K562 (cell line): ENCODE data around the gene DOCK6. TPM values are rescaled to one million over a fixed set of nuclear protein-coding genes. Genes with fewer than 3 reads are reported as not detected.

Experiments used
- ATAC-seq: fragments of 200-7000 bp; cut with Tn5 transposase; 3 replicates; pipeline ENCODE4 v1.9.1; 2020; ENCODE audit warnings: moderate library complexity
- BruUV-seq: library from RNA; stranded (reverse); fragments of 400-500 nt; replicated peaks from 2 replicates; lab custom pipeline; 2021; lab: Mats Ljungman, UMichigan
- CTCF ChIA-PET: fragments of 300-600 bp; formaldehyde crosslinking; extraction: SDS; loops from one replicate; lab custom pipeline; 2021; ENCODE audit warnings: low intra/inter-chr PET ratio; lab: Yijun Ruan, JAX
- POLR2A ChIA-PET: fragments of 300-600, 350-650 bp; sonication (Branson Sonifier 250); formaldehyde crosslinking; extraction: SDS; loops from one replicate; lab custom pipeline; 2021; ENCODE audit warnings: antibody characterized with exemption, inconsistent platforms; lab: Yijun Ruan, JAX
- DNase-seq, 4 experiments: peaks; one replicate each; pipeline versions ENCODE4 v3.0.0 to v3.0.0-alpha.2; 2011 to 2018; ENCODE audit warnings: low spot score in 3 of 4, mixed read lengths in 3 of 4; ENCODE audit errors: extremely low read depth in 1 of 4
- FAIRE-seq: peaks from 2 replicates; lab custom pipeline; 2011; peaks lifted over from hg19 to GRCh38; lab: Jason Lieb, UNC
- H2AFZ ChIP-seq: 2 replicates; pipeline ENCODE4 v1.6.0; 2011; ENCODE audit warnings: low read depth, low read length, control low read depth, inconsistent platforms
- H3K27ac ChIP-seq: fragments of 200-600 bp; 3 replicates; pipeline ENCODE4 v1.8.0; 2011; ENCODE audit warnings: low read depth, mild to moderate bottlenecking, control low read depth, inconsistent platforms, low read length, moderate library complexity, mixed read lengths; ENCODE audit errors: extremely low read depth
- H3K27me3 ChIP-seq, 2 experiments: fragments of 300-600 bp in 1 of 2; 2 replicates in 1 of 2; 3 replicates in 1 of 2; pipeline versions ENCODE4 v1.6.0 to v1.8.0; 2011; ENCODE audit warnings: inconsistent platforms in 2 of 2, low read length in 2 of 2, mild to moderate bottlenecking in 1 of 2, mixed read lengths in 1 of 2, moderate library complexity in 1 of 2; ENCODE audit not compliant: control insufficient read depth in 2 of 2, insufficient read depth in 2 of 2
- H3K36me3 ChIP-seq: fragments of 300-600 bp; 3 replicates; pipeline ENCODE4 v1.8.0; 2011; ENCODE audit warnings: mild to moderate bottlenecking, low read length, inconsistent platforms; ENCODE audit not compliant: control insufficient read depth, insufficient read depth
- H3K4me1 ChIP-seq, 2 experiments: fragments of 200-600 bp in 1 of 2; replicated peaks in 1 of 2; 2 replicates in 1 of 2; 3 replicates in 1 of 2; pipeline versions ENCODE4 v1.5.1 to v1.8.0; 2011; ENCODE audit warnings: inconsistent platforms in 2 of 2, low read length in 2 of 2, mild to moderate bottlenecking in 1 of 2, mixed read lengths in 1 of 2, moderate library complexity in 1 of 2; ENCODE audit not compliant: control insufficient read depth in 2 of 2, insufficient read depth in 2 of 2
- H3K4me2 ChIP-seq: 2 replicates; pipeline ENCODE4 v1.6.1; 2011; ENCODE audit warnings: low read length, control low read depth, inconsistent platforms, mixed read lengths; ENCODE audit not compliant: insufficient read depth
- H3K4me3 ChIP-seq: fragments of 200-600 bp; sonication (generic), shearing (Covaris generic); 2 replicates; pipeline ENCODE4 v1.5.1; 2016; ENCODE audit warnings: control low read depth, inconsistent platforms
- H3K79me2 ChIP-seq: fragments of 200-600 bp; 3 replicates; pipeline ENCODE4 v1.8.0; 2011; ENCODE audit warnings: low read length, inconsistent platforms; ENCODE audit not compliant: control insufficient read depth, insufficient read depth
- H3K9ac ChIP-seq, 2 experiments: 2 replicates each; pipeline versions ENCODE4 v1.6.0 to v1.6.1; 2011; ENCODE audit warnings: low read depth in 2 of 2, low read length in 2 of 2, control low read depth in 1 of 2, inconsistent platforms in 1 of 2, mild to moderate bottlenecking in 1 of 2, mixed read lengths in 1 of 2; ENCODE audit not compliant: insufficient read depth in 1 of 2
- H3K9me1 ChIP-seq: one replicate; pipeline ENCODE4 v1.6.0; 2011; ENCODE audit warnings: inconsistent platforms, mild to moderate bottlenecking, low read length, moderate library complexity; ENCODE audit not compliant: control insufficient read depth, insufficient read depth
- H3K9me3 ChIP-seq: replicated peaks from 2 replicates; pipeline ENCODE4 v1.5.1; 2011; ENCODE audit warnings: low read depth, low read length, inconsistent platforms; ENCODE audit not compliant: control insufficient read depth, insufficient read depth
- H4K20me1 ChIP-seq: replicated peaks from 2 replicates; pipeline ENCODE4 v1.6.1; 2011; ENCODE audit warnings: low read length, inconsistent platforms, mixed read lengths; ENCODE audit not compliant: control insufficient read depth, insufficient read depth
- RBM15 ChIP-seq: fragments of 200-400 bp; formaldehyde crosslinking; IDR thresholded peaks from 2 replicates; pipeline ENCODE4 v1.6.1; 2018; ENCODE audit warnings: mild to moderate bottlenecking, low read length, moderate library complexity; ENCODE audit not compliant: insufficient read depth
- ZNF133 ChIP-seq: fragments of 250-450 bp; sonication (Bioruptor Pico); IDR thresholded peaks from 2 replicates; pipeline ENCODE4 v1.4.0; 2020; ENCODE audit warnings: mild to moderate bottlenecking
- ZNF263 ChIP-seq: sonication (generic); formaldehyde crosslinking; IDR thresholded peaks from 2 replicates; pipeline ENCODE4 v1.8.0; 2022; ENCODE audit warnings: mild to moderate bottlenecking, missing genetic modification reagents, borderline replicate concordance
- WGBS: fragments of 100-300 bp; shearing (Covaris generic); methylation state at CpG from one replicate; pipeline ENCODE4 v1.1.6; 2016; ENCODE audit warnings: low coverage, mixed read lengths; ENCODE audit not compliant: insufficient coverage; ENCODE audit errors: missing lambda C conversion rate; 5-methylcytosine and 5-hydroxymethylcytosine counted together
- in situ Hi-C: fragments of 300-500 bp; cut with MboI; formaldehyde crosslinking; loops from 4 replicates; pipeline ENCODE4 v1.15.0; 2018; ENCODE audit warnings: inconsistent platforms, mixed read lengths
- intact Hi-C: fragments of 100-400 bp; cut with micrococcal nuclease; formaldehyde crosslinking; loops from 2 replicates; pipeline ENCODE4 v1.14.2; 2022
- polyA plus RNA-seq, 8 experiments: library from polyadenylated mRNA; depleted of rRNA in 4 of 8; stranded (reverse) in 5 of 8; unstranded in 3 of 8; fragments of >200 nt; fragmentation: Nextera tagmentation in 2 of 8; fragmentation: Illumina TruSeq in 1 of 8; extraction: Ambion mirVana in 2 of 8; extraction: Trizol in 1 of 8; gene quantifications; 2 replicates each; pipeline versions ENCODE4 v1.2.1 to v1.2.3, GENCODE V29; 2011 to 2014; ENCODE audit warnings: inconsistent platforms in 1 of 8, missing spikeins in 1 of 8
- total RNA-seq, 7 experiments: library from RNA; depleted of rRNA in 6 of 7; stranded (reverse); fragments of >200 nt in 6 of 7; fragmentation: Illumina TruSeq in 2 of 7; extraction: Trizol in 2 of 7; gene quantifications; 2 replicates each; pipeline versions ENCODE4 v1.2.1 to v1.2.3, GENCODE V29; 2011 to 2021; ENCODE audit warnings: low replicate concordance in 1 of 7
- TF ChIP-seq, protein P1 (sequence below): fragments of 450-650 bp; IDR thresholded peaks from 2 replicates; pipeline ENCODE4 v1.6.1; 2016; ENCODE audit warnings: borderline replicate concordance
- TF ChIP-seq, protein P2 (sequence below): fragments of 450-650 bp; formaldehyde crosslinking; IDR thresholded peaks from 2 replicates; pipeline ENCODE4 v1.4.0; 2022; ENCODE audit warnings: missing genetic modification characterization

DOCK6 gene
- total and polyA plus RNA-seq, 9 of the 15 experiments (the other 6 are each of a cell fraction or from before 2014, with no cell fraction given): 0.35 to 19.3 (median 3.8) TPM

DNA sequence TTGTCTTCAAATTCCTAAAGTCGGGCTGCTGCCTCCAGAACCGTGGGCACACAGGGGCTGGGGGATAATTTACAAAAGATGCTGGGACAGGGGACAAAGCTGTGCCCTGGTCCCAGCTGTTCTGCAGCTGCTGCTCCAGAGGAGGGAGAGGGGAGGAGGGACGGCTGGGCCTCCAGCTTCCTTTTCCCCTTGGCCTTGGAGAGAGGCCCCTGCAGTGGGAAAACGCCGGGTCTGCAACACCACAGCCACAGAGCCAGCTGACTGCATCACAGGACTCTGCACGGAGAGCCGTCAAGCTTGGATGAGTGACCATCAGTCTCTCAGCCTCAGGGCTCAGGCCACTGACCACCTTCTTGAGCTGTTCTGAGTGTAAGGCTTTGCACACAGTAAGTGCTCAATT is 6.1 kb downstream of the DOCK6 start:
- Histone ChIP-seq H3K36me3 (peaks cover 4% of the 10 kb centered on the region; the same call in 2 of the 3 replicates), H3K4me2 (no peak overlapping the region), H3K27ac (no peak overlapping the region), H4K20me1 (0 out of 2 replicates have a peak, but pooled peaks cover 8% of the 10 kb centered on the region), H3K27me3 (no peaks in the 10 kb centered on the region), H3K4me3 (no peak overlapping the region), H3K79me2 (no peaks in the 10 kb centered on the region), H3K9me3 (no peaks in the 10 kb centered on the region), H2AFZ (no peak overlapping the region), H3K9ac (peak overlapping the region in 1 of 2 experiments; percentile 64; a peak in 1 of 4 replicates), H3K9me1 (no peaks in the 10 kb centered on the region), H3K4me1 (peaks cover 0 to 3% of the 10 kb centered on the region in 2 experiments; a peak in 2 of 5 replicates)
- BruUV-seq: no TSS peak
- in situ Hi-C loops (no loop called here), intact Hi-C loops (no loop called here)
- TF ChIP-seq ZNF263 (CRISPR knock-in tag) (peak; percentile 54; the same call in 1 of the 2 replicates), RBM15 (no peak), ZNF133 (CRISPR knock-in tag) (no peak)
- TF ChIP-seq, protein P1, sequence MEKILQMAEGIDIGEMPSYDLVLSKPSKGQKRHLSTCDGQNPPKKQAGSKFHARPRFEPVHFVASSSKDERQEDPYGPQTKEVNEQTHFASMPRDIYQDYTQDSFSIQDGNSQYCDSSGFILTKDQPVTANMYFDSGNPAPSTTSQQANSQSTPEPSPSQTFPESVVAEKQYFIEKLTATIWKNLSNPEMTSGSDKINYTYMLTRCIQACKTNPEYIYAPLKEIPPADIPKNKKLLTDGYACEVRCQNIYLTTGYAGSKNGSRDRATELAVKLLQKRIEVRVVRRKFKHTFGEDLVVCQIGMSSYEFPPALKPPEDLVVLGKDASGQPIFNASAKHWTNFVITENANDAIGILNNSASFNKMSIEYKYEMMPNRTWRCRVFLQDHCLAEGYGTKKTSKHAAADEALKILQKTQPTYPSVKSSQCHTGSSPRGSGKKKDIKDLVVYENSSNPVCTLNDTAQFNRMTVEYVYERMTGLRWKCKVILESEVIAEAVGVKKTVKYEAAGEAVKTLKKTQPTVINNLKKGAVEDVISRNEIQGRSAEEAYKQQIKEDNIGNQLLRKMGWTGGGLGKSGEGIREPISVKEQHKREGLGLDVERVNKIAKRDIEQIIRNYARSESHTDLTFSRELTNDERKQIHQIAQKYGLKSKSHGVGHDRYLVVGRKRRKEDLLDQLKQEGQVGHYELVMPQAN: no peak
- TF ChIP-seq, protein P2, sequence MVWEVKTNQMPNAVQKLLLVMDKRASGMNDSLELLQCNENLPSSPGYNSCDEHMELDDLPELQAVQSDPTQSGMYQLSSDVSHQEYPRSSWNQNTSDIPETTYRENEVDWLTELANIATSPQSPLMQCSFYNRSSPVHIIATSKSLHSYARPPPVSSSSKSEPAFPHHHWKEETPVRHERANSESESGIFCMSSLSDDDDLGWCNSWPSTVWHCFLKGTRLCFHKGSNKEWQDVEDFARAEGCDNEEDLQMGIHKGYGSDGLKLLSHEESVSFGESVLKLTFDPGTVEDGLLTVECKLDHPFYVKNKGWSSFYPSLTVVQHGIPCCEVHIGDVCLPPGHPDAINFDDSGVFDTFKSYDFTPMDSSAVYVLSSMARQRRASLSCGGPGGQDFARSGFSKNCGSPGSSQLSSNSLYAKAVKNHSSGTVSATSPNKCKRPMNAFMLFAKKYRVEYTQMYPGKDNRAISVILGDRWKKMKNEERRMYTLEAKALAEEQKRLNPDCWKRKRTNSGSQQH: no peak
- ATAC-seq: no peak; the same call in 2 of the 3 replicates
- FAIRE-seq: no peak
- DNase-seq: no peak
- ChIA-PET POLR2A (interaction anchor here (1.0 kb wide), 1 partner anchor 11 kb away, joined by 3 read pairs; no protein-coding TSS in a partner anchor), CTCF (no interaction called here)
- WGBS: 39% methylated on average over 5 of the region's 7 CpGs
